GM23248 (cell line): Measurements from ENCODE around the gene VPS37B.

Experiments
- EZH2 ChIP-seq: fragments of 200-600 bp; sonication (generic); IDR thresholded peaks from 2 replicates; pipeline ENCODE4 v1.6.1; 2018; ENCODE audit warnings: antibody characterized with exemption, mild to moderate bottlenecking; ENCODE audit not compliant: insufficient read depth, poor library complexity, severe bottlenecking
- EZH2phosphoT487 ChIP-seq: fragments of 200-600 bp; sonication (generic); IDR thresholded peaks from 2 replicates; pipeline ENCODE4 v1.6.1; 2018; ENCODE audit warnings: antibody characterized with exemption, moderate library complexity, mild to moderate bottlenecking, low read depth; ENCODE audit not compliant: insufficient read depth

DNA sequence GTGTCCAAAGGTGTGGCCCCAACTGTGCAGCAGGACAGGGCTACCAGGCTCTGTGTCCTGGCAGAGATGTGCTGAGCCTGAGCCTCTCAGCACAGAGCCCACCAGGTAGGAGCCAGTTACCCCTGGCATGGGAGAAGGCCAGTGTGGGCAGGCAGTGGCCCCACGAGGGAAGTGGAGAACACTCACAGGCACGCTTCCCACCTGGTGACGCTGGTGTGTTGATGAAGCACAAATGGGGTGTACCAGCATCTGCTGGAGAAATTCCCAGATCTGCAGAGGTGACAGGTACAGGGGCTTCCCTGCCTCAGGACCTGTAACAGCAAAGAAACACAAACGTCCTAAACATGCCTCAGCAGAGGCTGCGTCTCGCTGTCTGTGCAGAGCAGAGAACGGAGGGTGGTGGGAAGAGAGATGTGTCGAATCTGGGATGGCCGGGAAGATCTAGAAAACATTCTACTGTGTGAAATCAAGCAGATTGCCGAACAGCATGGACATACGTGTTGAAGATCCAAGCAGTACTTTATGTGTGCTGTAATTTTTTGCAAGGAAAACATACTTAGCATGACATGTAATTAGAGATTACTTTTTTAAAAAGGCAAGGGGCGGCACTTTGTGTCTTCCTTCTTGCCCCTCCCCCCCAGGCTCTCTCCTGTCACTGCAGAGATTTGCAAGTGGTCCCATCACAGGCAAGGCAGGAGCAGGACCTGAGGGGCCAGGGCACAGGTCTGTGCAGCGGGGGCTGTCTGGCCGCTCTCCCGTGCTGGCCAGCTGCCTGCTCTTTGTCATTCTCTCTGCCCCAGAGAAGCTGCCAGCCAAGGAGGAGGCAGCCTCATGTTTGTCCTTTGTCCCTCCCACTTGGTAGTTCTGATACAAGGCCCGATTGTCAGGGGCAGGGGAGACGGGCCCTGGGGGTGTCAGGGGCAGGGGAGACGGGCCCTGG is 43.3 kb downstream of the VPS37B start:
- TF ChIP-seq EZH2phosphoT487, result no peak
- TF ChIP-seq EZH2, result no peak
